NB4 (cell line): ENCODE results near the gene MGAT4B.

Experiments
- MYC ChIP-seq: IDR thresholded peaks from 2 replicates; pipeline ENCODE4 v1.6.1; 2011; ENCODE audit warnings: low read depth, low read length
- TF ChIP-seq, protein P1 (sequence below): IDR thresholded peaks from one replicate; pipeline ENCODE4 v1.5.1; 2012; ENCODE audit warnings: low read depth, low read length

DNA sequence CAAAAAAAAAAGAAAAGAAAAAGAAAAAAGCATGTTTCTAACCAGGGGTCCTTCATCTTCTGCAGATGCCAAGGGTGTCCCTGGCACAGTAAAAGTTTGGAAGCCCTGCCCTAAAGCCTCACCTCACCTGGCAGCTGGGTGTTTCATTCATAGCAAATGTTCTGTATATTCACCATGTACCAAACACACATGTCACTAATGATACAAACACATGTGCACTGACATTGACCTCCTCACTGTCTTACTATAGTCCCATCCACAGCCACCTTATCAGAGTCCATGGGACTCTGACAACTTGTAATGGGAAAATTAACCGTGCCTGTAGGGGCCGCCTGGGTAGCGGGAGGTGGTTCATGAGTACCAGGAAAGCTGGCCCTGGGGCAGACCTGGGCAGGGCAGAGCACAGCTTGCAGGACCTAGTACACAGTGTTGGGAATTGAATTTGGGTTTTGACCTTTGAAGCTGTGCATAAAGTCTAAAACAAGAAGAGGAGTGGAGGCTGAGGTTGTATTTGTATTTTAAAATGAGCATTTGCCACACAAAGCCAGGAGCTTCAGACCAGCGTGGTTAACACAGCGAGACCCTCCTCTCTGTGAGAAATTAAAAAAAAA lies 6.4 kb upstream of the MGAT4B start:
- TF ChIP-seq, protein P1, sequence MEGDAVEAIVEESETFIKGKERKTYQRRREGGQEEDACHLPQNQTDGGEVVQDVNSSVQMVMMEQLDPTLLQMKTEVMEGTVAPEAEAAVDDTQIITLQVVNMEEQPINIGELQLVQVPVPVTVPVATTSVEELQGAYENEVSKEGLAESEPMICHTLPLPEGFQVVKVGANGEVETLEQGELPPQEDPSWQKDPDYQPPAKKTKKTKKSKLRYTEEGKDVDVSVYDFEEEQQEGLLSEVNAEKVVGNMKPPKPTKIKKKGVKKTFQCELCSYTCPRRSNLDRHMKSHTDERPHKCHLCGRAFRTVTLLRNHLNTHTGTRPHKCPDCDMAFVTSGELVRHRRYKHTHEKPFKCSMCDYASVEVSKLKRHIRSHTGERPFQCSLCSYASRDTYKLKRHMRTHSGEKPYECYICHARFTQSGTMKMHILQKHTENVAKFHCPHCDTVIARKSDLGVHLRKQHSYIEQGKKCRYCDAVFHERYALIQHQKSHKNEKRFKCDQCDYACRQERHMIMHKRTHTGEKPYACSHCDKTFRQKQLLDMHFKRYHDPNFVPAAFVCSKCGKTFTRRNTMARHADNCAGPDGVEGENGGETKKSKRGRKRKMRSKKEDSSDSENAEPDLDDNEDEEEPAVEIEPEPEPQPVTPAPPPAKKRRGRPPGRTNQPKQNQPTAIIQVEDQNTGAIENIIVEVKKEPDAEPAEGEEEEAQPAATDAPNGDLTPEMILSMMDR: no peak
- no peak for TF ChIP-seq MYC
